ENCODE data around the gene POLE. TPM values are rescaled to one million over a fixed set of nuclear protein-coding genes. Genes with fewer than 3 reads are reported as not detected.
A peak's percentile ranks its signal among the peaks of the same experiment; 100 is the strongest.

The POLE gene
- total RNA-seq, 3 donors from 2014 or later, result 45.0 to 72.2 (median 55.1) TPM

DNA sequence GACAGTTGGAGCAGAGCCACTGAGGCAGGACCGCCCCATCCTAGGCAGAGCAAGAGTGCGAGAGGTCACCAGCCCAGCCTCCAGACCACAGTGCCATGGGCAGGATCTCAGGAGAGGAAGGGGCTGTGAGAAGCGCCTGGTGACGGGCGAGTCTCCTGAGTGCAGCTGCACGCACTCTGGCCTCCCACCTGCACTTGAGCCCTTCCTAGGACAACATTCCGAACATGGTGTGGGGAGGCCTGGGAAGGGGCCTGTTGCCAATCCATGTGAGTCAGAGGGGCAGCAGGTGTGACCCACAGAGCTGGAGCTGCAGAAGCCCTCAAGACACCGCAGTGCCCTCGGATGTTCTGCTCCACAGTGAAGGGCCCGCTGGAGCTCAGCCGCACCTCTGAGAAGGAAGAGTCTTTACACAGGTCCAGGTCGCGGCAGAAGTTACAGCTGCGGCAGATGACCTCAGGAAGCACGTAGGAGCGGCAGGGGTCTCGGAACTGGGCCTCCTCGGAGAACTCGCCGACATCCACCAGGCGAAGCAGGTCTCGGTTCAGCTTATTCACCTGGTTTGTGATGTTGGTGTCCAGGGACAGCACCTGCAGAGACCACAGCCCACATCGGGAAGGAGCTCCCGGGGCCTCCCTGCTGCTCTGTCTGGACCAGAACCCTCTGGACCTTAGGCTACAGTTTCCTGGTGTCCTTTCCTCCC lies 61.3 kb downstream of the POLE start:
- H3K36me3 ChIP-seq (ENCODE audit: low read depth), result peaks cover 3% of the 10 kb centered on the region
- no peak for TF ChIP-seq CTCF (IDR thresholded peaks at IDR 0.05)
- intact Hi-C loops (cut with DNase I, micrococcal nuclease), result no loop called here
- H3K4me3 ChIP-seq, result no peak overlapping the region
- ATAC-seq (no peak), DNase-seq (no peak)
- H3K9me3 ChIP-seq, result no peaks in the 10 kb centered on the region
- no peaks in the 10 kb centered on the region for H3K4me1 ChIP-seq (ENCODE audit: low read depth)

- Histone ChIP-seq H3K4me3 (no peak overlapping the region), H3K4me1 (ENCODE audit: low read depth) (no peaks in the 10 kb centered on the region), H3K9me3 (no peaks in the 10 kb centered on the region), H3K36me3 (ENCODE audit: low read depth) (peaks cover 3% of the 10 kb centered on the region)
- ATAC-seq, result no peak
- intact Hi-C loops (cut with DNase I, micrococcal nuclease), result no loop called here
- no peak for DNase-seq
- TF ChIP-seq CTCF (IDR thresholded peaks at IDR 0.05), result no peak
Measured at GRCh38 chr12:132624910-132625630, 62.1 kb downstream of the POLE start.

- ATAC-seq (no peak), DNase-seq (no peak)
- no peak overlapping the region for H3K4me3 ChIP-seq
- TF ChIP-seq CTCF (IDR thresholded peaks at IDR 0.05), result no peak
- intact Hi-C loops (cut with DNase I, micrococcal nuclease), result no loop called here
- H3K4me1 ChIP-seq (ENCODE audit: low read depth), result no peaks in the 10 kb centered on the region
- H3K9me3 ChIP-seq, result no peaks in the 10 kb centered on the region
- H3K36me3 ChIP-seq (ENCODE audit: low read depth), result peaks cover 3% of the 10 kb centered on the region
Measured at GRCh38 chr12:132624186-132624855, 62.8 kb downstream of the POLE start.

GRCh38 chr12:132623072-132623869 lies 63.9 kb downstream of the POLE start:
- H3K4me3 ChIP-seq, result no peak overlapping the region
- H3K36me3 ChIP-seq (ENCODE audit: low read depth), result no peaks in the 10 kb centered on the region
- intact Hi-C loops (cut with DNase I, micrococcal nuclease), result no loop called here
- H3K4me1 ChIP-seq (ENCODE audit: low read depth), result peaks cover 2% of the 10 kb centered on the region
- ATAC-seq, result no peak
- TF ChIP-seq CTCF (IDR thresholded peaks at IDR 0.05), result no peak
- H3K9me3 ChIP-seq, result no peaks in the 10 kb centered on the region
- DNase-seq, result no peak

DNA sequence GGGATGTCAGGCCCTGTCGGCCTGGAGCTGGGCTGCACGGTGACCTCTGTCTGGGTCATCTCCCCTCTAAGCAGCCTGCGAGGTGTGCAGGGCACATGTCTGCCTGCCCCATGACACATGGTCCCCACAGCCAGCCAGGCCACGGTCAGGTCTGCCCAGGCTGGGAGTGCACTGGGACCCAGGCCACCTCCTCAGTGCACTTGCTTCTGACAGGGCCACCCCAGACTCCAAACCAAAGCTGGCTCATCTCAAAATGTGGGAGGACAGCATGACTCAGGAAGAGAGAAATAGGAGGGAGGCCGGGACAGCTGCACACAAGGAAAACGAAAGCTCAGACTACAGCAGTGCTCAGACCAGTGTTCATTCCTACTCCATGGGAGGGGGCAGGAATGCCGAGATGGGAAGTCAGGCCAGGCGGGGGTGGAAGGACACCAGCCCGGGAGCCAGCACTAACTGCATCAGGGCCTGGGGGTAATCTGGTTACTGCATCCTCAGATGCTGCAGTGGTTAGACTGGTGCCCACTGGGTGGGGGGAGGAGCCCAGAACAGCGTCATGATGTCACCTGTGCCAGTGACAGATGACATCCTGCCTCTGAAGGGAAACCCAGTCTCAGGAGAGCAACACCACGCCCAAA lies 64.6 kb downstream of the POLE start:
- intact Hi-C loops (cut with DNase I, micrococcal nuclease), result no loop called here
- ATAC-seq, result peak; percentile 56
- TF ChIP-seq CTCF (IDR thresholded peaks at IDR 0.05), result no peak
- Histone ChIP-seq H3K4me1 (ENCODE audit: low read depth) (peaks cover 4% of the 10 kb centered on the region), H3K4me3 (no peak overlapping the region), H3K9me3 (no peaks in the 10 kb centered on the region), H3K36me3 (ENCODE audit: low read depth) (no peaks in the 10 kb centered on the region)
- peak in 1 of 3 donors; percentile 54 for DNase-seq
